Chondrocyte (in vitro differentiated cells): Measurements from ENCODE around the gene TMEM273. TPM values are rescaled to one million over a fixed set of nuclear protein-coding genes. Genes with fewer than 3 reads are reported as not detected.

ENCODE experiments used
- DNase-seq: peaks from one replicate; pipeline ENCODE4 v3.0.0; 2021; ENCODE audit warnings: mixed read lengths, low spot score
- H3K27ac Mint-ChIP-seq: one replicate; pipeline ENCODE4 v1.8.0; 2021; ENCODE audit warnings: mild to moderate bottlenecking, moderate library complexity, mixed read lengths; ENCODE audit not compliant: unreplicated experiment
- H3K27me3 Mint-ChIP-seq: 2 replicates; pipeline ENCODE4 v1.8.0; 2021; ENCODE audit warnings: low read depth, mixed read lengths
- H3K36me3 Mint-ChIP-seq: 2 replicates; pipeline ENCODE4 v1.8.0; 2021; ENCODE audit warnings: low read depth, mixed read lengths
- H3K4me1 Mint-ChIP-seq: 2 replicates; pipeline ENCODE4 v1.8.0; 2021; ENCODE audit warnings: low read depth, mild to moderate bottlenecking, mixed read lengths
- H3K4me3 Mint-ChIP-seq: one replicate; pipeline ENCODE4 v1.8.0; 2021; ENCODE audit warnings: mild to moderate bottlenecking, moderate library complexity, mixed read lengths; ENCODE audit not compliant: unreplicated experiment
- H3K9me3 Mint-ChIP-seq: 2 replicates; pipeline ENCODE4 v1.8.0; 2021; ENCODE audit warnings: low read depth, mixed read lengths
- CTCF ChIP-seq: fragments of 200-600 bp; sonication (generic); IDR thresholded peaks from 2 replicates; pipeline ENCODE4 v1.5.0; 2021; ENCODE audit warnings: antibody characterized with exemption, mild to moderate bottlenecking, moderate library complexity
- total RNA-seq: library from RNA; stranded (reverse); gene quantifications from 3 replicates; pipeline ENCODE4 v1.2.1, GENCODE V29; 2021

Gene TMEM273
- total RNA-seq, 1 donor from 2014 or later = not detected

- Mint-ChIP-seq H3K9me3 (no peaks in the 10 kb centered on the region), H3K4me1 (no peaks in the 10 kb centered on the region), H3K27me3 (peaks cover 2% of the 10 kb centered on the region), H3K4me3 (no peak overlapping the region), H3K27ac (no peak overlapping the region), H3K36me3 (no peaks in the 10 kb centered on the region)
- no peak for DNase-seq
- no peak for TF ChIP-seq CTCF
Measured at GRCh38 chr10:49187044-49187484, 1.1 kb downstream of the TMEM273 start.

GRCh38 chr10:49186613-49187012 lies 1.6 kb downstream of the TMEM273 start:
- no peak for TF ChIP-seq CTCF
- Mint-ChIP-seq H3K9me3 (no peaks in the 10 kb centered on the region), H3K4me1 (no peaks in the 10 kb centered on the region), H3K4me3 (no peak overlapping the region), H3K36me3 (no peaks in the 10 kb centered on the region), H3K27ac (no peak overlapping the region), H3K27me3 (peaks cover 2% of the 10 kb centered on the region)
- no peak for DNase-seq

DNA sequence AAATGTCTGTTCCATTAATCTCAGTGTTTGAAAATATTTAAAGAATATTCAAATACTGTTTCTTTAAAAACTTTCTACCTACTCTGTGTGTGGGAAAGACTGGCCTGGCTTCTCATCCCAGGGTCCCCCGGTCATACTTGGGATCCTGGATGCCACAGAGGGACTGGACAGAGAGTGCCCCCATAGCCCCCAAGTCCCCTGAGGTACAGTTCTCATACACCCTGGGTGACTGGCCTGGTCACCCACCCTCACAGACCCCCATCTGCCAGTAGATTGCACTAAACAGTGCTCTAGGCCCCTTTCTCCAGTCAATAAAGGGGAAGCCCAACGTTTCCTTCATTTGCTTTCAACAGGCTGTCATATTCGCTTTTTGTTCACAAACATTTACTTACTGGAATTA lies 3.0 kb downstream of the TMEM273 start:
- H3K4me1 Mint-ChIP-seq = no peaks in the 10 kb centered on the region
- TF ChIP-seq CTCF = no peak
- H3K27ac Mint-ChIP-seq = no peak overlapping the region
- H3K4me3 Mint-ChIP-seq = no peak overlapping the region
- H3K9me3 Mint-ChIP-seq = no peaks in the 10 kb centered on the region
- H3K27me3 Mint-ChIP-seq = peaks cover 7% of the 10 kb centered on the region
- DNase-seq = no peak
- H3K36me3 Mint-ChIP-seq = no peaks in the 10 kb centered on the region

DNA sequence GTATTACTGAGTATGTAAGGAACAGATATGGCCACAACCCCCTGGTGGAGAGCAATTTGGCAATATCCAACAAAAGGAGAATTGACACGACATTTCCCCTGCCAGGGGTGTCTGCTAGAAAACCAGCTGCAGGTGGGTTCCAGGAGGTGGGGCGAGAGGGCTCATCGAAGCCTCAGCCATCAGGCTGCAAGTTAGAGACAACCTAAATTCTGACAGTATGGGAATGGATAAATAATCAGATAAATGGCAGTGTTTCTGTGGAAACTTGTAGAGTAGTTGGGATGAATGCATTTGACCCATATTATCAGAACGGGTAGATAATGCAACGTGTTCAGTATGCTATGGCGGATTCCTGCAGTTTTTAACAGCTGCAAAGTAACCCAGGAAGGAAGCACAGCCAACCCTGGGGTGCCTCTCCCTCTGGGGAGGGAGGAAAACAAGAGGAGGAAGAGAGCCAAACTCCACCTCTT lies 3.5 kb downstream of the TMEM273 start:
- no peak overlapping the region for H3K27ac Mint-ChIP-seq
- peaks cover 8% of the 10 kb centered on the region for H3K27me3 Mint-ChIP-seq
- no peak for DNase-seq
- no peaks in the 10 kb centered on the region for H3K9me3 Mint-ChIP-seq
- H3K36me3 Mint-ChIP-seq = no peaks in the 10 kb centered on the region
- H3K4me3 Mint-ChIP-seq = no peak overlapping the region
- no peaks in the 10 kb centered on the region for H3K4me1 Mint-ChIP-seq
- TF ChIP-seq CTCF = no peak

DNA sequence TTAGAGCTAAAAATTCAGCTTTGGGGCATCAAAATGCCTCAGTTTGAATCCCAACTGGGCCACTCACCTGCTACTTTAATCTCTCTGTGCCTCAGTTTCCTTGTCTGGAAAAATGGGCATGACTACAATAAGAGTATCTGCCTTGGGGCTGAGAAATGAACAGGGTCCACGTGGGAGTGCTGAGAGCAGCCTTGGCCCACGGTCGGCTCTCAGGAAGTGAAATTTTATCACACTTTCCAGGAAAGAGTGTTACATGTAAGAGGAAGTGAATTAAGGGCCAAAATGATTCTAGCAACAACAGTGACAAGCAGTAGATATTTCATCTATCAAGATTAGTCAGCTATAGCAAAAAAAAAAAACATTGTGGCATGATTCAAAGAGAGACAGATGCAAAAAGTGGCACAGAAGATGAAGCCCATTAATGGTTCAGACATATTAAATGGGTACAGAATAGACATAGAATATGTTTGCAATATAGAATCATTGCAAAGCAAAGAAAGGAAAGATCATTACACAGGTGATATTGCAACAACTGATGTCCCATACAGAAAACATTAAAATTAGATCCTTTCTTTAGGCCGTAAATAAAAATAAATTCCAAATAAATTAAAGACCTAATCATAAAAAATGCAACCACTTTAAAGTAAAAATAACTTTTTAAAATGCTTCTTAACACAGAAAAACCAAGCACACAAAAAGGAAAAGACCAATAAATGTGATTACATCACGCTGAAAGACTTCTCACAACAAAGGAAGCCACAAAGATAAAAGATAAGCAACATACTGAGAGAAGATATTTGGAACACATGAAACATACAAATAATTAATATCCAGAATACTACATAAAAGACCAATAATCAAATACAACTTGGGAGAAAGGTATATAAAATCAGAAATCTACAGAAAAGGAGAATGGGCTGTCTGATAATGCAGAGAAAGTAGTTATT lies 4.3 kb downstream of the TMEM273 start:
- H3K4me3 Mint-ChIP-seq = no peak overlapping the region
- peaks cover 8% of the 10 kb centered on the region for H3K27me3 Mint-ChIP-seq
- H3K9me3 Mint-ChIP-seq = no peaks in the 10 kb centered on the region
- TF ChIP-seq CTCF = no peak
- no peak overlapping the region for H3K27ac Mint-ChIP-seq
- no peak for DNase-seq
- no peaks in the 10 kb centered on the region for H3K4me1 Mint-ChIP-seq
- H3K36me3 Mint-ChIP-seq = no peaks in the 10 kb centered on the region
